ENCODE results near the gene CCL19.
A peak's percentile ranks its signal among the peaks of the same experiment; 100 is the strongest.

CCL19 gene

GRCh38 chr9:34707130-34707529 is 16.1 kb upstream of the CCL19 start:
- no peaks in the 10 kb centered on the region for H3K79me2 ChIP-seq (ENCODE audit: insufficient read depth, low read length)
- H3K9ac ChIP-seq (ENCODE audit: low read depth, low read length, poor library complexity, severe bottlenecking), result no peak overlapping the region
- no peaks in the 10 kb centered on the region for H3K27me3 ChIP-seq (ENCODE audit: insufficient read depth, low read length, poor library complexity, severe bottlenecking)
- no peaks in the 10 kb centered on the region for H3K9me2 ChIP-seq (replicated peaks; ENCODE audit: low read depth, low read length)
- TF ChIP-seq CTCF (conservative IDR thresholded peaks at IDR 0.05; ENCODE audit: low read length), result no peak
- no peak for TF ChIP-seq EZH2phosphoT487 (IDR thresholded peaks at IDR 0.05; ENCODE audit: borderline replicate concordance)
- no peak overlapping the region for H3K4me3 ChIP-seq (ENCODE audit: low read length, poor library complexity, severe bottlenecking)
- no peaks in the 10 kb centered on the region for H3K36me3 ChIP-seq (ENCODE audit: insufficient read depth, low read length)
- no peaks in the 10 kb centered on the region for H3F3A ChIP-seq (ENCODE audit: low read depth)
- H4K20me1 ChIP-seq (ENCODE audit: insufficient read depth, low read length, poor library complexity, severe bottlenecking), result no peaks in the 10 kb centered on the region
- no peaks in the 10 kb centered on the region for H3K4me1 ChIP-seq (ENCODE audit: insufficient read depth, low read length, poor library complexity, severe bottlenecking)
- H2AFZ ChIP-seq (ENCODE audit: low read length), result no peak overlapping the region
- H3K9me3 ChIP-seq (ENCODE audit: insufficient read depth, low read depth, low read length), result no peaks in the 10 kb centered on the region
- H3K4me2 ChIP-seq (ENCODE audit: low read depth, low read length, poor library complexity, severe bottlenecking), result no peak overlapping the region

- Histone ChIP-seq H3K9me2 (replicated peaks; ENCODE audit: low read depth, low read length) (no peaks in the 10 kb centered on the region), H3K4me2 (ENCODE audit: low read depth, low read length, poor library complexity, severe bottlenecking) (peak overlapping the region; percentile 64), H3K36me3 (ENCODE audit: insufficient read depth, low read length) (no peaks in the 10 kb centered on the region), H3K27me3 (ENCODE audit: insufficient read depth, low read length, poor library complexity, severe bottlenecking) (no peaks in the 10 kb centered on the region), H3F3A (ENCODE audit: low read depth) (no peaks in the 10 kb centered on the region), H3K4me3 (ENCODE audit: low read length, poor library complexity, severe bottlenecking) (peak overlapping the region; percentile 65), H4K20me1 (ENCODE audit: insufficient read depth, low read length, poor library complexity, severe bottlenecking) (no peaks in the 10 kb centered on the region), H2AFZ (ENCODE audit: low read length) (peak overlapping the region; percentile 77), H3K9ac (ENCODE audit: low read depth, low read length, poor library complexity, severe bottlenecking) (no peak overlapping the region), H3K9me3 (ENCODE audit: insufficient read depth, low read depth, low read length) (no peaks in the 10 kb centered on the region), H3K79me2 (ENCODE audit: insufficient read depth, low read length) (no peaks in the 10 kb centered on the region), H3K4me1 (ENCODE audit: insufficient read depth, low read length, poor library complexity, severe bottlenecking) (no peaks in the 10 kb centered on the region)
- TF ChIP-seq CTCF (conservative IDR thresholded peaks at IDR 0.05; ENCODE audit: low read length), result peak; percentile 95
- no peak for TF ChIP-seq EZH2phosphoT487 (IDR thresholded peaks at IDR 0.05; ENCODE audit: borderline replicate concordance)
Measured at GRCh38 chr9:34701769-34702736, 11.0 kb upstream of the CCL19 start.

GRCh38 chr9:34701023-34701768 is 10.1 kb upstream of the CCL19 start:
- Histone ChIP-seq H3K4me2 (ENCODE audit: low read depth, low read length, poor library complexity, severe bottlenecking) (peak overlapping the region; percentile 64), H3K4me1 (ENCODE audit: insufficient read depth, low read length, poor library complexity, severe bottlenecking) (no peaks in the 10 kb centered on the region), H3F3A (ENCODE audit: low read depth) (no peaks in the 10 kb centered on the region), H3K36me3 (ENCODE audit: insufficient read depth, low read length) (no peaks in the 10 kb centered on the region), H3K9me3 (ENCODE audit: insufficient read depth, low read depth, low read length) (no peaks in the 10 kb centered on the region), H3K79me2 (ENCODE audit: insufficient read depth, low read length) (no peaks in the 10 kb centered on the region), H3K4me3 (ENCODE audit: low read length, poor library complexity, severe bottlenecking) (peak overlapping the region; percentile 65), H2AFZ (ENCODE audit: low read length) (peak overlapping the region; percentile 77), H4K20me1 (ENCODE audit: insufficient read depth, low read length, poor library complexity, severe bottlenecking) (no peaks in the 10 kb centered on the region), H3K27me3 (ENCODE audit: insufficient read depth, low read length, poor library complexity, severe bottlenecking) (no peaks in the 10 kb centered on the region), H3K9ac (ENCODE audit: low read depth, low read length, poor library complexity, severe bottlenecking) (no peak overlapping the region), H3K9me2 (replicated peaks; ENCODE audit: low read depth, low read length) (no peaks in the 10 kb centered on the region)
- TF ChIP-seq EZH2phosphoT487 (IDR thresholded peaks at IDR 0.05; ENCODE audit: borderline replicate concordance) (no peak), CTCF (conservative IDR thresholded peaks at IDR 0.05; ENCODE audit: low read length) (peak; percentile 73)

All from Loucy (cell line).